AG09309 (cell line): ENCODE measurements around the gene TREH.

Experiments used
- DNase-seq: peaks from one replicate; pipeline ENCODE4 v3.0.0-alpha.2; 2010; ENCODE audit warnings: low read depth
- H3K4me3 ChIP-seq: 2 replicates; pipeline ENCODE4 v1.5.1; 2011; ENCODE audit warnings: mild to moderate bottlenecking, low read depth, low read length, moderate library complexity; ENCODE audit not compliant: control insufficient read depth
- CTCF ChIP-seq: IDR thresholded peaks from 2 replicates; pipeline ENCODE4 v1.5.1; 2011; ENCODE audit warnings: mild to moderate bottlenecking, low read depth, low read length, inconsistent platforms; ENCODE audit not compliant: insufficient read depth, control insufficient read depth; ENCODE audit errors: missing control alignments

Gene TREH

GRCh38 chr11:118657709-118658428 is 21.6 kb downstream of the TREH start:
- DNase-seq, result no peak
- no peak overlapping the region for H3K4me3 ChIP-seq
- no peak for TF ChIP-seq CTCF

DNA sequence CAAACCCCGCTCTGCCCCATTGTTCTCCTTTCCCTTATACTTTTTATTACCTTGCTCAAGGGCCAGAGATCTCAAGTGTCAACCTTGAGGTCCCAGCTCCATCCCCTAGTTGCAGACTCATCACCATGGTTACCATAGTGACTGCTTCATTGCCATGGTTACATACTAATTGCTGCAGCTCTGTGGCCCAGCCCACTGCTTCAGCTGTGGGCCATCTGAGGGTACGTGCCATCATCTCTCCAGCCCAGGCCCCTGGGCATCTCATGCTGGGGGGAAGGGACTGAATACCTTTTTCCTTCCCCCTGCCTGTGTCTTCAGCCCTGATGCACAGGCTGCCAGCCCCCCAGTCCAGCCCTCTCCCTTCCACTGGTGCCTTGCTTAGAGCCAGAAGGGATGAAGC is 22.2 kb downstream of the TREH start:
- no peak for DNase-seq
- H3K4me3 ChIP-seq, result no peak overlapping the region
- no peak for TF ChIP-seq CTCF

- no peak for TF ChIP-seq CTCF
- H3K4me3 ChIP-seq, result no peak overlapping the region
- DNase-seq, result no peak
These were observed 22.8 kb downstream of the TREH start for GRCh38 chr11:118656563-118657165.

- TF ChIP-seq CTCF, result no peak
- no peak for DNase-seq
- no peak overlapping the region for H3K4me3 ChIP-seq
These were observed 23.8 kb downstream of the TREH start for GRCh38 chr11:118655486-118656190.

GRCh38 chr11:118653684-118654390 is 25.6 kb downstream of the TREH start:
- no peak for DNase-seq
- TF ChIP-seq CTCF, result no peak
- H3K4me3 ChIP-seq, result no peak overlapping the region

DNA sequence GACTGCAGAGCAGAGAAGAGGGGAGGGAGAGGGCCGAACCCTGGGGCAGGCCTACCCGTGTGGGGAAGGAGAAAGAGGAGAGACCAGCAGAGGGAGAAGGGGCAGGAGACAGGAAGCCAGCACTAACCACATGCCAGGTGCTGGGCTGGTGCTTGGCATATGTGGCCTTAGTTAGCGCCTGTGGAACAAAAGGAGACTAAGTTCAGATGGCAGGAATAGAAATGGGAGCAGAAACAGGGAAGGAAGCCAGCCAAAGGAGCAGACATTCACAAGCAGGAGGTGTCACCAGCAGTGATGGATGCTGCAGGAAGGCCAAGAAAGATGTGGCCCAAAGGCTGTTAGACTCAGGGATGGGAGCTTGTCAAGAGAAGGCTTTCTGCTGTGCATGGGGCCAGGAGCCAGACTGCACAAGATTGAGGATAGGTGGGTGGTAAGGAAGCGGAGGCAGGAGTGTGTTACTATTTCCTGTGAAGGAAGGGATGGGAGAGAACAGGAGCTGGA is 26.7 kb downstream of the TREH start:
- no peak for TF ChIP-seq CTCF
- DNase-seq, result no peak
- no peak overlapping the region for H3K4me3 ChIP-seq
